Measurements from ENCODE around the gene ARL15. TPM values are rescaled to one million over a fixed set of nuclear protein-coding genes. Genes with fewer than 3 reads are reported as not detected.
"Not testable (repeated sequence)": the region's sequence is repeated elsewhere in the genome, so short reads cannot be mapped to it uniquely, and the experiment has no call there.

The ARL15 gene
- total RNA-seq, 1 experiment from 2014 or later, result 0.64 TPM

DNA sequence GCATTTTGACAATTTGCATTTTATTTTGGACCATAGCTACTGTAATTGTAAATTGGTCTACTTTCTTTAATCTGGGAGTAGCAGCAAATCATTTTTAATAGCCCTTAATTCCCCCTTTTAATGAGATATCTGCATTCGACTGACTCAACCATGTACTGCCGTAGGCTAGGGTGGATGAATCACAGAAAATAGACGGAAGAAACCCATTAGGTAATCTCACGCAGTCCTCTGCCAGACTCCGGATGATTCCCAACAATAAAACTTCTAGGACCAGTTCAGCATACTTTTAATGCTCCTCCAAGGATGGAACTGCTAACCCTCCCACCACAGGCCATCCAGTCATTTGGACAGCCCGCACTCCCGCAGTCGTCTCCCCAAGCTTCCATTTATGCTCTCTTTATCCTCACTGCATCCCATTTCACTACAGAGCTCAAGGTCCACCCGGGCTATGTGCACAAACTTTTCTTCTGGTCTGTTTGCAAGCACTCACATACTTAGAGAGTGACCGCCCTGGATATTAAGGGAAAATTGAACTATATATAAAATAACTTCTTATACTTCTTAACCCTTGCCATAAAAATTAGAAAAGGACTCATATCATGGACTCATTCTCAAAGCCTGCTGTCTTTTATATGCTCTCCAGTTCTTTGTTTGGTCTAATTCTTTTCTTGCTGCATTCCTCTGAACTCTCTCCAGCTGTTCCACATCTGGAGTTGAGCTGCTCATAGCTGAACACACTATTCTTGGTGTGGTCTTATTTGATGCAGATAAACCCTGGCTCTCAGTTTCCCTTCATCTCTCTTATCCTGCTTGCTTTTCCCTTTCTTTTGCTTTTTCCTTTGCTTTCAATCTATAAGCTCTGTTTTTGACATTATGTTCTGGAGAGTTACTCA, 326.6 kb downstream of the ARL15 start:
- in situ Hi-C loops (cut with HindIII; ENCODE audit: low sequenced_read_pairs), result no loop called here

DNA sequence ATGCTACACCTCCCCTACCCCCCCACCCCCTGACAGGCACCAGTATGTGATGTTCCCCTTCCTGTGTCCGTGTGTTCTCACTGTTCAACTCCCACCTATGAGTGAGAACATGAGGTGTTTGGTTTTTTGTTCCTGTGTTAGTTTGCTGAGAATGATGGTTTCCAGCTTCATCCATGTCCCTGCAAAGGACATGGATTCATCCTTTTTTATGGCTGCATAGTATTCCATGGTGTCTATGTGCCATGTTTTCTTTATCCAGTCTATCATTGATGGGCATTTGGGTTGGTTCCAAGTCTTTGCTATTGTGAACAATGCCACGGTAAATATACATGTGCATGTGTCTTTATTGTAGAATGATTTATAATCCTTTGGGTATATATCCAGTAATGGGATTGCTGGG, 328.1 kb downstream of the ARL15 start:
- in situ Hi-C loops (cut with HindIII; ENCODE audit: low sequenced_read_pairs); DNase-seq (ENCODE audit: low spot score): not testable (repeated sequence)

More for the DNA sequence above, 326.6 kb downstream of the ARL15 start:
- DNase-seq (ENCODE audit: low spot score), result no peak

DNA sequence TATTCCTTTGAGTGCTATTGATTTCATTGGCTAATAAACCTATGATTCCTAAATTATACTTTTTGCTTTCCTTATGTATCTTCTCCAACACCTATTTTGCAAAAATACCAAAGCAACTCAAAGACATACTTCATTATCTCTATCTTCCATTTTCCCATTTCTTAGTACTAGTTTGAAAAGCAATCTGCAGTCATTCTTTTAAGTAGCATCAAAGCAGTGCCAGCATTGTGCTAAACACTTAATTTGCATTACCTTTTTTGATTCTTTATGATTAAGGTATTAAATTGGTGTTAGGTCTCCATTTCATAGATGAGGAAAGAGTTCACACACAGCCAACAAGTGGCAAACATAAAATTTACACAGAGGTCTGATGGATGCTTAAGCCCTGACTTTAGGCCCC, 330.3 kb downstream of the ARL15 start:
- no peak for DNase-seq (ENCODE audit: low spot score)
- in situ Hi-C loops (cut with HindIII; ENCODE audit: low sequenced_read_pairs), result no loop called here

DNA sequence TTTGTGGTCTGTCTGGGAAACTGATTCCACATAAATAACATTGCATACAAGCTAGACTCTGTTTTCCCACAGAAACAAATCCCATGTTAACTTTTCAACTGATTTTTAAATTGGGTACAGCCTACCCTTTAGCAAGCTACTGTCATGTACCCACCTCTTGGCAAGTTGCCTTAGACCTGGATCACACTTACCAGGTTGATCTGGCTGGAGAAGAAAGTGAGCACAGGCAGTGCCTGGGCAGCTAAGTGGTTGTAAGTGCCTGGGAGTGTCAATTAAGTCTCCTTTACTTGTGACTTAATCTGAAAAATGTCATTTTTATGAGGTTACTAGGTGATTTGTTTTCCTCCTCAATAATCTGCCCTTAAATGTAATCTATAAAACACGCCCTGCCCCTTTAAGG, 336.4 kb downstream of the ARL15 start:
- DNase-seq (ENCODE audit: low spot score), result no peak

DNA sequence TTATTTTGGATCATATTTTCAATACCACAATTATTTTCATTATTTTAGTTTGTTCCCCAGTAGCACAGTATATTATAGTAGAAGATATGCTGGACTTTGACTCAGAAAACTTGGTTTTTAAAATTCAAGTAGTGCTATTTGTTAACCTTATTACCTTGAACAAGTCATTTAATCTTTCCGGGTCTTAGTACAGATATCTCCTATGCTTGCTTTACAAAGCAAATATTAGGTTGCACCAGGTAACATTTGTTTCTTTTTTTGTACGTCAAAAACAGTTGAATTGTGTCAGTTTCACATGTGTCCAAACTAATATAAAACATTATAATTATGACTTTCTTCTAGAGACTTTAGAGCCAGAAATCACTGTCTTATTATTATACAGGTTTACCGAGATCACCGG, 338.1 kb downstream of the ARL15 start:
- no peak for DNase-seq (ENCODE audit: low spot score)
- in situ Hi-C loops (cut with HindIII; ENCODE audit: low sequenced_read_pairs), result no loop called here

More for the DNA sequence above, 336.4 kb downstream of the ARL15 start:
- in situ Hi-C loops (cut with HindIII; ENCODE audit: low sequenced_read_pairs), result no loop called here

DNA sequence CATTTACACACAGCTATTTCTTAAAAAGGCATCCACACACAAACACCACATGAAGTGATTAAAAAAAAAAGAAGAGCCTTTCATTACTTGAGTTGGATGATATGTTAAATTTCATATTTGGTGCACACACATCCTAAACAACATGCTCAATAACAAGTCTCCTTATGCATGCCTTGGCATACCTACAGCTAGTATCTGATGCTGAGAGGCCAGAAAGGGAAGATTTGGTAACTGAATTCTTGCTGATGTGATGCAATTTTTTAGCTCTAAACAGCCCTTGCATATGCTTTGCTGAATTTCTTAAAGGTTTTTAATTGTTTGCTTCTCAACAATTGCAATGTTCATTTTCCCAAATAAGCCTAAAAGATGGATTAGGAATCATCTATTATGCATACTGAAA, 338.8 kb downstream of the ARL15 start:
- in situ Hi-C loops (cut with HindIII; ENCODE audit: low sequenced_read_pairs), result no loop called here
- DNase-seq (ENCODE audit: low spot score), result no peak

DNA sequence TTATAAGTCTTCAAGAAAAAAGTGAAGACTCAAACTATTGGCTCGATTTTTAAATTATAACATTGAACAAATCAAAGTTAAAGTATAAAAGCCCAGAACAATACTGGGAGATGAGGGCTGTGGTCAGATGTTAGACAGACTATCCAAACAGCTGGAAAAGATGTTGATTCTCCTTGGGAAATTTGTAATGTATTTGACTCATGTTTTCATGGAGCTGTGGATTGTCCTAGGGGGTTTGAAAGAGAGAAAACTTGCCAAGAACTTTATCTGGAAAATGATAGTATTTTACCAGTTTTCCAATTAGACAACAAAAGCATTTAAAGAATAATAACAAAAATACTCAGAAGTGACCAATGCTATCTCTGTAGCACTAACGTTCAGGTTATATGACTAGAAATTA, 339.2 kb downstream of the ARL15 start:
- in situ Hi-C loops (cut with HindIII; ENCODE audit: low sequenced_read_pairs), result no loop called here
- DNase-seq (ENCODE audit: low spot score), result no peak

DNA sequence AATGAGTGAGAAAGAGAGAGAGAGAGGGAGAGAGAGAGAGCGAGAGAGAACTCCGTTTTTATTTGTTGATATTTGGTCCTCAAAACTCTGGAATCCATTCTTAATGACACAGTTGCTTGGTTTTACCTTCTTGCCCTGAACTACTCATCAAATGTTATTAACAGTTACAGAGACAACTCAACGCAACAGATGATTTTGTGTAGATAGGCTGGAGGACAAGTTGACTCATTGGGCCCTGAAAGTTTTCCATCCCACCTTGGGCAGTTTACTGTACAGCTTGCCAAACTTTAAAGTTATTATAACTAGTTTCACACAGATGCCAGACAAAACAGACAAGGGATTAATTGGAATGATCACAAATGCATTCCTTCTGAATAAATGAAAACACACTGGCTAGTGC, 339.9 kb downstream of the ARL15 start:
- in situ Hi-C loops (cut with HindIII; ENCODE audit: low sequenced_read_pairs), result no loop called here
- no peak for DNase-seq (ENCODE audit: low spot score)

DNA sequence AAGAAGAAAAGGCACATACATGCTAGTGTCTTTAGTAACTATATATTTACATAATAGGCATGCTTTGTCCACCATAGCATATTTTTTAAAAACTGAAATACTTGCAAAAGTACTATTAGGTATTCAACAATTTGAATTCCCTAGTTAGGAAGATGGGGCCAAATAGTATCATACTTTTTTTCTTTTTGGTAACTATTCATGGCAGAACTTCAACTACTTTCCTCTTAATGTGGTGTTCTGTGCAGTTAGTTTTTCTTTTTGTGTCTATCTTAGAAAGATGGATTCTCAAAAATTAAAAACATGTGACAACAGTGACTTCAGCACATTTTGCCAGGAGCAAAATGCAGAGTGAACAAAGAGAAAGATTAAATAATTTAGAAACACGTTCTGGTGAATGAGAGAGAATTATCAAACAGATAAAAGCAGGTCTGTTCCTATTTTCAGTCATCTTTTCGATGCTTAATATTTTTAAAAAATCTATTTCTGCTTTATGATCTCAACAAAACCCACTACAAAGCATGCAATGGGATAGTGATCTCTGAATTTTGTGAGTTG, 341.1 kb downstream of the ARL15 start:
- no peak for DNase-seq (ENCODE audit: low spot score)

DNA sequence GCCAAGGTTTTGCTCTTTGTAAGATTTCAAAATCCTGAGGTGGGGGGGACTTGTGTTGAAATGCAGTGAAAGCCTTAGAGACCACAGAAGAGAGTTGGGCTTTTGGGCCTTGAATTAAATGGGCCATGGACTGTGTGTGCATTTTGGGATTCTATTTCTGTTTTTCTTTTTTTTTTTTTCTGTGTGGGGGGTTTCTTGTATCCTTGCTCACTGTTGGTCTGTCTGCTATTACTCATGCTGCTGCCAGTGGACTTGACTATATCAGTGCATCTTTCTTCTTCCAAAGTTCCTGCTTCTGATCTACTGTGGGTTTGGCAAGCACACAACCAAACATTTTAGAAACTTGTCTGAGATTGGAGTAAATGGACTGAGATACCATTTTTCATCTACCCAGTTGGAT, 344.9 kb downstream of the ARL15 start:
- in situ Hi-C loops (cut with HindIII; ENCODE audit: low sequenced_read_pairs), result no loop called here
- no peak for DNase-seq (ENCODE audit: low spot score)

More for the DNA sequence above, 341.1 kb downstream of the ARL15 start:
- in situ Hi-C loops (cut with HindIII; ENCODE audit: low sequenced_read_pairs), result no loop called here

DNA sequence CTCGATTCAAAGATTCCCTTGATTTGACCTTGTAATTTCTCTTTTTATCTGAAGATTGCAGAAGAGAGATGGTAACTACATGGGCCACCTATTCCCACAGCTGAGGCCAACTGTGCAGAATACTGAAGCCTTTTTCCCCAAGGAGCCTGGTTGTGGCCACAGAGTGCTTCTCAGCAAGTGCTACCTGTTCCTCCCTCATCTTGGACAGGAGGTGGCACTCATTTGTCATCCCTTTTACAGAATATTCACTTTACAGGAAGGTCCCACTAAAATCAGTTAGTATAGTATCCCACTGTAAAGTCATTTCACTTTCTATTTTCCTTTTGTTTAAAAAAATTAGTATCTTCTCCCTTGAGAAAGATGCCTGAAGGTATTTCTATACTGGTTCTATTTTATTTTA, 346.4 kb downstream of the ARL15 start:
- DNase-seq (ENCODE audit: low spot score), result no peak
- in situ Hi-C loops (cut with HindIII; ENCODE audit: low sequenced_read_pairs), result no loop called here

DNA sequence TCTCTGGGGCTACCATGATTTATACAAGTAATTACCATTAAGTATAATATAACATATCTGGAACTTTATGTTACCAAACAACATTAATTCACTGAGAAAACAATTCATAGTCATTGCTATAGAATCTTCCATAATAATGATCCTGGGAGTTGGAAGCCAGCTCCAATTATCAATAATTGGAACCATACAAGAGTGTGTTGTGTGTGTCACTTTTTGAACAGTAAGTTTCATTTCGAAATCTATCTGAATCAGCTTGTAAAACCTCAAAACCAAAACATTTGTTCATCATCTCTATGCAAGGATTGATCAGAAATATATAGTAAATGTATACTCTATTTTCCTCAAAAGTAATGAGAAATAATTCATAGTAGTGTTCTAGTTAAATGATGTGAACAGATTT, 348.1 kb downstream of the ARL15 start:
- in situ Hi-C loops (cut with HindIII; ENCODE audit: low sequenced_read_pairs), result no loop called here
- DNase-seq (ENCODE audit: low spot score), result no peak

DNA sequence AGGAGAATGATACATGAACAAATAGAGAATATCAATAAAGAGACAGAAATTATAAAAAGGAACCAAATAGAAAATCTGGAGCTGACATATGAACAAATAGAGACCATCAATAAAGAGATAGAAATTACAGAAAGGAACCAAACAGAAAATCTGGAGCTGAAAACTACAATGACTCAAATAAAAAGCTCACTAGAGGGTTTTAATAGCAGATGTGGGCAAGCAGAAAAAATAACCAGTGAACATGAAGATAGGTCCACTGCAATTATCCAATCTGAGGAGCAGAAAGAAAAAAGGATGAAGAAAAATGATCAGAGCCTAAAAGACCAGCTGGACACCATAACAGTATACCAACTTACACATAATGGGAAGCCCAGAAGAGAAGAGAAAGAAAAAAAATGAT, 353.7 kb downstream of the ARL15 start:
- no peak for DNase-seq (ENCODE audit: low spot score)
- in situ Hi-C loops (cut with HindIII; ENCODE audit: low sequenced_read_pairs), result no loop called here

DNA sequence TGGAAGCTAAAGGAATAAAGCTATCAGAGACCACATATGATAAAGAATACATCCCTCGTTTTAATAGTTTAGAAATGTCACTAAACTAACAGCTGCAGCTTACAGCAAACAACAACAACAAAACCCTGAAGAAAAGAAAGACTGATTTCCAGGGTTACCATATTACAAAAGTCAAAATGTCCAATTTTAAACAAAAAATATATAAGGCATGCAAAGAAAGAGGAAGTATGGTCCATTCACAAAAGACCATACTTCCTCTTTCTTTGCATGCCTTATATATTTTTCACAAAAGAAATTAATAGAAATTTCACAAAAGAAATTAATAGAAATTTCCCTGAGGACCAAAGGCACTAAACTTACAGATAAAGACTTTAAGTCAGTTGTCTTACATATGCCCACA, 354.2 kb downstream of the ARL15 start:
- in situ Hi-C loops (cut with HindIII; ENCODE audit: low sequenced_read_pairs), result no loop called here
- no peak for DNase-seq (ENCODE audit: low spot score)

DNA sequence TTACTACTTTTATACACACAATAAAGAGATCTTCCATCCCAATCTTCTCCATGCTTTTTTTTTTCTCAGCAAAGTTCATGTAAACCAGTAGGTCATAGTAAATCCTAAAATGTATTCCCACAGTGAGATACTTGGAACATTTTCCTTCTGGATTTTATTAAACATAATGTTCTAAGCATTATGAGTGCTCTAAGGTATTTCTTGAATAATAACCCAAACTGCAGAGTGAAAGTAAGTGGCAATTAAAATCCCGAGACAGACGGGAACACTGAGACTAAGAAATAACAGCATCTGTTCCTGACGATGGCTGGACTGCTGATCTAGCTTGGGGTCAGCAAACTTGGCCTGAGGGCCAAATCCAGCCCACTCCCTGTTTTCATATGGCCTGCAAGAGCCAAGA, 359.8 kb downstream of the ARL15 start:
- in situ Hi-C loops (cut with HindIII; ENCODE audit: low sequenced_read_pairs), result no loop called here
- DNase-seq (ENCODE audit: low spot score), result no peak

DNA sequence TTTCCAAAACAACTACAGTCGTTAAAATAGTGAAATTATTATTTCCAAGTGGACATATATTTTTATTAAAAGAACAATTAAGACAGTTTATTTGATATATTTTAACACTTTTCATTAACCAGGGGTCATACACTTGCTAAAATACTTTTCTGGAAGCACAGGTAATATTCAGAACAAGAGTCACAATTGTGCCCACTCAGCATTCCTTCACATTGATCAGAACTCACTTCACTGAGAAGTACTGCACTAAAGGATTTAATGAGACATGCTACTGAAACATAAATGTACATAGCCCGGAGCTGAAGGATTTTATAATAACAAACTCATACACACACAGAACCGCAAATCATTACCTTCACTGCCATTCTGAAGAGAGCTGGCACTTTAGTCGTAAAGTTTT, 361.8 kb downstream of the ARL15 start:
- in situ Hi-C loops (cut with HindIII; ENCODE audit: low sequenced_read_pairs), result no loop called here
- no peak for DNase-seq (ENCODE audit: low spot score)

DNA sequence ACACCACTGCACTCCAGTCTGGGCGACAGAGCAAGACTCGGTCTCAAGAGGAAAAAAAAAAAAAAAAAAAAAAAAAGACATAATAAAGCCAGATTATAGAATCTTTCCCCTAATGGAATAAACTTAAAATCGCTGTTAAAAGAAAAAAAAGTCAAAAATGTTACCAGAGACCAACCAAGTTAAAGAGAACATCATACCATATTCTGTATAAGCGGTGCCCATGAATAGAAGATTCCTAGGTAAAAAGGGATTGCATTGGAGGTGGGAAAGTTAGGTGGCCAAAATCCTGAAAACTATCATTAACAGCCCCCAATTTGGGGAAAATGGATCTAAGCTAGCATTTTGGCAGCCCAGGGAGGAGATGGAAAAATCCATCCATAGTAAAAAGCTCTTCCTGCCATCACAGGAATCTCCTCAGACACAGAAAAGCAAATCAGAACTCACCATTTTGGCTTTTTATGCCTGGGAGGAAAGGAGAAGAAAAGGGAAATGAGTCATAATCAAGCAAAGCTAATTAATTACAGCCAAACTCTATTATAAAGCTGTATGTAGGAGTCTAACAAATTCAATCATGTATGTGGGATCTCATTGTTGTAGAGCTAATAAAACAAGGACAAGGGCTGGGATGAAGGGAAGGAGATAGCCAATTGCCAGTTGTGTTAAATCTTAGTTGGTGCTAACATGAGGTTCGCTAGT, 363.8 kb downstream of the ARL15 start:
- in situ Hi-C loops (cut with HindIII; ENCODE audit: low sequenced_read_pairs), result no loop called here
- no peak for DNase-seq (ENCODE audit: low spot score)

DNA sequence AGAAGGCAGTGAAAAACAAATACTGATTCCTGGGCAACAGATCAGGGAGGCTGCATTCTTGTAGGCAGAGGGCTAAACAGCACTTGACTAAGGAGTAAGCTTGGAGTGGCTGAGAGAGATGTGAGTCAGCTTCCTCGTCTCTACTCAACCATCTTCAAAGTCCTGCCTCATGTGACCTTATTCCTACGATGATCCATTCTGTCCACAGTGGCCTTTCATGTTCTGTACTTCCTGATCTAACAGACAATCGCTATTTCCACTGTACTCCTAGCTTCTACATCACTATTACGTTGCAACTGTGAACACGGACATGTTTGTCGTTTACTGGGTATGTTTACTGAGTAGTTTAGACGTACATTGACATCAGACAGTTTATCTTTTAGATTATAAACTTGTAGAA, 365.4 kb downstream of the ARL15 start:
- no peak for DNase-seq (ENCODE audit: low spot score)
- in situ Hi-C loops (cut with HindIII; ENCODE audit: low sequenced_read_pairs), result no loop called here

DNA sequence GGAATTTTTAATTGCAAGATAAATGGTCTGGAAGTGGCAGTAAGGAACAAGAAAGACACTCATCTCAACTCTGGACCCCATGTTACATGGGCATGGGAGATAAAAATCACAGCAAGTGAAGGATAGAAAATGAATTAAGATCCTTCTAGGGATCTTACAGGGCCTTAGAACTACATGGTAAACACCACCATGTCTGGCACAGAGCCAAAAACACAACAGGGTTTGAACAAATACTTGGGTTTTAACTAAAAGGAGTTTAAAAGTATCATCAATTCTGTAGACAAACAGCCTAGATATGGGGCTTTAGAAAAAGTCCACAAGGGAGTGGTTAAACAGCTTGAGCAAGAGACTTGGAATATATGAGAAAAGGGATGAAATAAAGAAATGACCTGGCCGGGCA, 366.4 kb downstream of the ARL15 start:
- DNase-seq (ENCODE audit: low spot score), result peak; percentile 7
- in situ Hi-C loops (cut with HindIII; ENCODE audit: low sequenced_read_pairs), result no loop called here

DNA sequence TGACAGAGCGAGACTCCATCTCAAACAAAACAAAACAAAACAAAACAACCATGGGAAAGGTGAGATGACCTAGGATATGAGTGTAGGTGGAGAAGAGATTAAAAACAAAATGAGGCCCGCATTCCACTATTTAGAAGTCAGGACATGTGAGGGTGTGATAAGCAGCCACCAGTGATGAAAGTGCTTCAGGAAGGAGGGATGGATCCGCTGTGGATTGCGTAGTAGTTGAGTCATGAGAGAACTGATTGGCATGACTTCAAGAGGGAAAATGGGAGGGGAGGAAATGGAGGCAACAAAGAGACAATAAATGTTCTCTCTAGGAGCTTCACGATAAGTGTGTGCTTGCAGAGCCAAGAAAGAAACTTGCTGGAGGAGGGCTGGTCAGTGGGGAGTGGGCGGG, 367.6 kb downstream of the ARL15 start:
- no peak for DNase-seq (ENCODE audit: low spot score)
- in situ Hi-C loops (cut with HindIII; ENCODE audit: low sequenced_read_pairs), result no loop called here

Data from G401 (cell line).